SK-N-MC (cell line): ENCODE results near the gene NR2F1-AS1.

ENCODE experiments used
- EZH2 ChIP-seq: fragments of 200-600 bp; sonication (generic); IDR thresholded peaks from one replicate; pipeline ENCODE4 v1.6.1; 2017; ENCODE audit warnings: antibody characterized with exemption
- FOXP2 ChIP-seq: optimal IDR thresholded peaks from 2 replicates; pipeline ENCODE3; 2011; ENCODE audit warnings: mild to moderate bottlenecking, moderate library complexity; ENCODE audit not compliant: insufficient read depth; ENCODE audit errors: extremely low read length, control extremely low read depth
- POLR2AphosphoS5 ChIP-seq: IDR thresholded peaks from 2 replicates; pipeline ENCODE4 v1.6.1; 2012; ENCODE audit warnings: mild to moderate bottlenecking, low read depth, low read length, borderline replicate concordance

GRCh38 chr5:93431250-93431649 lies 149.8 kb downstream of the NR2F1-AS1 start:
- TF ChIP-seq POLR2AphosphoS5 (no peak), EZH2 (no peak), FOXP2 (no peak)
